Activated CD4-positive, alpha-beta memory T cell treated with anti-CD3 and anti-CD28 coated beads, Interleukin-2, amount 10 ng/mL, durations not matched to agents 7 days and 5 days (primary cell): Measurements from ENCODE around the gene DISP3. TPM values are rescaled to one million over a fixed set of nuclear protein-coding genes. Genes with fewer than 3 reads are reported as not detected.

Source experiments
- total RNA-seq, 2 experiments: library from RNA; stranded (reverse); gene quantifications; one replicate each; pipeline ENCODE4 v1.2.3, GENCODE V29; 2021

The DISP3 gene
- total RNA-seq, 2 experiments from 2014 or later, result 0.18 to 0.38 TPM

Other genes with a start within 250 kb of the DISP3 start
- 10 to 100 TPM; 32.9 to 36.2 TPM for gene MTOR, start 216.6 kb upstream of the DISP3 start, total RNA-seq
- 10 to 100 TPM; 19.9 TPM for gene UBIAD1, start 206.0 kb upstream of the DISP3 start, total RNA-seq
- 1 to 10 TPM; 1.4 to 1.8 TPM for gene FBXO2, start 175.3 kb downstream of the DISP3 start, total RNA-seq
- 10 to 100 TPM; 30.4 to 32.4 TPM for gene FBXO44, start 175.7 kb downstream of the DISP3 start, total RNA-seq
- gene FBXO6, start 185.0 kb downstream of the DISP3 start, total RNA-seq, result 10 to 100 TPM; 37.1 to 37.7 TPM
- 10 to 100 TPM; 59.2 to 63.1 TPM for gene MAD2L2, start 202.0 kb downstream of the DISP3 start, total RNA-seq
- under 1 TPM; 0.60 TPM for gene DRAXIN, start 212.6 kb downstream of the DISP3 start, total RNA-seq